ELF-1 (cell line): ENCODE measurements around the gene TMEM115.

Source experiments
- DNase-seq: peaks from one replicate; pipeline ENCODE4 v3.0.0-alpha.2; 2016; ENCODE audit warnings: low read depth, low spot score

The TMEM115 gene

GRCh38 chr3:50334339-50335075, 24.8 kb downstream of the TMEM115 start:
- no peak for DNase-seq

GRCh38 chr3:50333744-50334328, 25.5 kb downstream of the TMEM115 start:
- DNase-seq = no peak

- DNase-seq = no peak
Observed at GRCh38 chr3:50331364-50331907, 27.9 kb downstream of the TMEM115 start.

GRCh38 chr3:50330330-50330729, 29.0 kb downstream of the TMEM115 start:
- no peak for DNase-seq

GRCh38 chr3:50327943-50328691, 31.2 kb downstream of the TMEM115 start, which contains the start of gene TUSC2:
Gene TUSC2 (minus strand): TSS chr3:50328223. CDS start chr3:50328099, 124 bp downstream.
- peak; percentile 97 for DNase-seq

- DNase-seq = no peak
Observed at GRCh38 chr3:50327129-50327528, 32.2 kb downstream of the TMEM115 start.

- DNase-seq = no peak
Observed at GRCh38 chr3:50326182-50326541, 33.2 kb downstream of the TMEM115 start.

- DNase-seq = no peak
Observed at GRCh38 chr3:50325497-50326181, 33.7 kb downstream of the TMEM115 start.

GRCh38 chr3:50325113-50325480, 34.2 kb downstream of the TMEM115 start:
- no peak for DNase-seq

GRCh38 chr3:50324351-50325112, 34.8 kb downstream of the TMEM115 start:
- DNase-seq = peak; percentile 87

- no peak for DNase-seq
Observed at GRCh38 chr3:50323614-50324199, 35.6 kb downstream of the TMEM115 start.

GRCh38 chr3:50323092-50323600, 36.2 kb downstream of the TMEM115 start:
- DNase-seq = no peak

- DNase-seq = no peak
Observed at GRCh38 chr3:50322386-50323091, 36.8 kb downstream of the TMEM115 start, which contains the start of gene HYAL2. Gene HYAL2 (minus strand): TSS chr3:50322745. CDS start chr3:50320489, 2,256 bp downstream.

- DNase-seq = no peak
Observed at GRCh38 chr3:50322115-50322385, 37.3 kb downstream of the TMEM115 start.

- DNase-seq = peak; percentile 95
Observed at GRCh38 chr3:50321336-50322114, 37.8 kb downstream of the TMEM115 start.

GRCh38 chr3:50320853-50321335, 38.4 kb downstream of the TMEM115 start:
- peak; percentile 83 for DNase-seq

- no peak for DNase-seq
Observed at GRCh38 chr3:50319894-50320625, 39.3 kb downstream of the TMEM115 start.

- no peak for DNase-seq
Observed at GRCh38 chr3:50319181-50319893, 40.0 kb downstream of the TMEM115 start.
